ENCODE results near the gene IL36RN. TPM values are rescaled to one million over a fixed set of nuclear protein-coding genes. Genes with fewer than 3 reads are reported as not detected.

The IL36RN gene
- not detected in 2 replicates for total RNA-seq (2021)
- not detected for Bru-seq, nascent RNA
- BruChase-seq, experiment 1, labeled RNA remaining after a 2-hour chase, result not detected
- BruChase-seq, experiment 2, labeled RNA remaining after a 6-hour chase, result not detected
- long read RNA-seq, result 0 reads

GRCh38 chr2:113058998-113059960 is at the start of gene IL36RN:
Gene IL36RN, plus strand, starts transcription at chr2:113059198. Its CDS starts 241 bp downstream, at chr2:113059439.
- TF ChIP-seq CTCF (conservative IDR thresholded peaks at IDR 0.05; ENCODE audit: low read depth, low read length) (no peak), EZH2 (IDR thresholded peaks at IDR 0.05; ENCODE audit: borderline replicate concordance, low read depth, low read length, poor library complexity, severe bottlenecking) (no peak)
- no peak within 1 kb of the TSS for H3K27ac ChIP-seq (ENCODE audit: low read depth, low read length, poor library complexity, severe bottlenecking)
- no peaks in the 10 kb centered on the region for H3K4me1 ChIP-seq (ENCODE audit: insufficient read depth, low read length, poor library complexity, severe bottlenecking)
- H3K36me3 ChIP-seq (ENCODE audit: insufficient read depth, low read length, poor library complexity, severe bottlenecking), result no peaks in the 10 kb centered on the region
- CTCF ChIA-PET, result no interaction called here
- peaks cover 6% of the 10 kb centered on the region for H3K27me3 ChIP-seq (replicated peaks; ENCODE audit: insufficient read depth, low read depth, low read length, poor library complexity)
- no peak for DNase-seq (ENCODE audit: low spot score)
- H3K4me3 ChIP-seq (ENCODE audit: low read depth, low read length, poor library complexity, severe bottlenecking), result no peak within 1 kb of the TSS
- BruUV-seq (replicated peaks), result no TSS peak
- no peaks in the 10 kb centered on the region for H3K9me3 ChIP-seq (ENCODE audit: low read depth, low read length, poor library complexity, severe bottlenecking)
- POLR2A ChIA-PET (ENCODE audit: low non-redundant PET), result no interaction called here
- intact Hi-C loops (cut with micrococcal nuclease; ENCODE audit: unreplicated experiment), result no loop called here

- TF ChIP-seq EZH2 (IDR thresholded peaks at IDR 0.05; ENCODE audit: borderline replicate concordance, low read depth, low read length, poor library complexity, severe bottlenecking) (no peak), CTCF (conservative IDR thresholded peaks at IDR 0.05; ENCODE audit: low read depth, low read length) (no peak)
- H3K27ac ChIP-seq (ENCODE audit: low read depth, low read length, poor library complexity, severe bottlenecking), result no peak overlapping the region
- H3K9me3 ChIP-seq (ENCODE audit: low read depth, low read length, poor library complexity, severe bottlenecking), result no peaks in the 10 kb centered on the region
- H3K27me3 ChIP-seq (replicated peaks; ENCODE audit: insufficient read depth, low read depth, low read length, poor library complexity), result peaks cover 14% of the 10 kb centered on the region
- no TSS peak for BruUV-seq (replicated peaks)
- no peaks in the 10 kb centered on the region for H3K36me3 ChIP-seq (ENCODE audit: insufficient read depth, low read length, poor library complexity, severe bottlenecking)
- no peak overlapping the region for H3K4me3 ChIP-seq (ENCODE audit: low read depth, low read length, poor library complexity, severe bottlenecking)
- ChIA-PET POLR2A (ENCODE audit: low non-redundant PET) (no interaction called here), CTCF (no interaction called here)
- no peak for DNase-seq (ENCODE audit: low spot score)
- no peaks in the 10 kb centered on the region for H3K4me1 ChIP-seq (ENCODE audit: insufficient read depth, low read length, poor library complexity, severe bottlenecking)
- intact Hi-C loops (cut with micrococcal nuclease; ENCODE audit: unreplicated experiment), result no loop called here
Measured at GRCh38 chr2:113009622-113010021, 49.4 kb upstream of the IL36RN start.

- TF ChIP-seq CTCF (conservative IDR thresholded peaks at IDR 0.05; ENCODE audit: low read depth, low read length) (no peak), EZH2 (IDR thresholded peaks at IDR 0.05; ENCODE audit: borderline replicate concordance, low read depth, low read length, poor library complexity, severe bottlenecking) (no peak)
- H3K4me3 ChIP-seq (ENCODE audit: low read depth, low read length, poor library complexity, severe bottlenecking), result no peak overlapping the region
- no peaks in the 10 kb centered on the region for H3K9me3 ChIP-seq (ENCODE audit: low read depth, low read length, poor library complexity, severe bottlenecking)
- no peaks in the 10 kb centered on the region for H3K36me3 ChIP-seq (ENCODE audit: insufficient read depth, low read length, poor library complexity, severe bottlenecking)
- BruUV-seq (replicated peaks), result no TSS peak
- no peak overlapping the region for H3K27ac ChIP-seq (ENCODE audit: low read depth, low read length, poor library complexity, severe bottlenecking)
- peaks cover 14% of the 10 kb centered on the region for H3K27me3 ChIP-seq (replicated peaks; ENCODE audit: insufficient read depth, low read depth, low read length, poor library complexity)
- CTCF ChIA-PET, result no interaction called here
- intact Hi-C loops (cut with micrococcal nuclease; ENCODE audit: unreplicated experiment), result no loop called here
- no peaks in the 10 kb centered on the region for H3K4me1 ChIP-seq (ENCODE audit: insufficient read depth, low read length, poor library complexity, severe bottlenecking)
- POLR2A ChIA-PET (ENCODE audit: low non-redundant PET), result no interaction called here
- DNase-seq (ENCODE audit: low spot score), result no peak
Measured at GRCh38 chr2:113010088-113010487, 48.9 kb upstream of the IL36RN start.

Data from A673 (cell line).